ENCODE measurements around the gene PRTN3.

DNA sequence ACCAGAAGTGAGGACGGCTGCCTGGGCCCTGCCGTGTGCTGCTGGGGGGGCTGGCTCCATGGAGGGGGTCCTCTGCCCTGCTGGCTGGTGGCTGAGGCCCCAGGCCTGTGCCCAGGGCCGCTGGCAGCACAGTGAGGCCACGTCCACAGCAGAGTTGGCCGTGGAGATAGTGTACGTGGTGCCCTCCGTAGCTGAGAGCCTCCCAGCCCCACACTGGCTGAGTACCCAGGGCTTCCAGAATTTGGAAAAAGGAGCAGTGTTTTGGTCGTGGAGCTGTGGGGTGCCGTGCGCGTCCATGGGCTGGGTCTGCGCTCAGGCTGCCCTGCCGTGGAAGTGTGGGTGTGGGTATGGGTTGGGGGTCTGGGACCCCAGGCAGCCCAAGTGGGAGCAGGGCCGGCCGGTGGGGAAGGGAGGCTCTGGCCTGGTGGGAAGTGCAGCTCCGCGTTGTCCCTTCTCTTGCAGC is 37.7 kb upstream of the PRTN3 start:
- no peak for TF ChIP-seq EP300 (IDR thresholded peaks at IDR 0.05)
- TF ChIP-seq, protein P1, sequence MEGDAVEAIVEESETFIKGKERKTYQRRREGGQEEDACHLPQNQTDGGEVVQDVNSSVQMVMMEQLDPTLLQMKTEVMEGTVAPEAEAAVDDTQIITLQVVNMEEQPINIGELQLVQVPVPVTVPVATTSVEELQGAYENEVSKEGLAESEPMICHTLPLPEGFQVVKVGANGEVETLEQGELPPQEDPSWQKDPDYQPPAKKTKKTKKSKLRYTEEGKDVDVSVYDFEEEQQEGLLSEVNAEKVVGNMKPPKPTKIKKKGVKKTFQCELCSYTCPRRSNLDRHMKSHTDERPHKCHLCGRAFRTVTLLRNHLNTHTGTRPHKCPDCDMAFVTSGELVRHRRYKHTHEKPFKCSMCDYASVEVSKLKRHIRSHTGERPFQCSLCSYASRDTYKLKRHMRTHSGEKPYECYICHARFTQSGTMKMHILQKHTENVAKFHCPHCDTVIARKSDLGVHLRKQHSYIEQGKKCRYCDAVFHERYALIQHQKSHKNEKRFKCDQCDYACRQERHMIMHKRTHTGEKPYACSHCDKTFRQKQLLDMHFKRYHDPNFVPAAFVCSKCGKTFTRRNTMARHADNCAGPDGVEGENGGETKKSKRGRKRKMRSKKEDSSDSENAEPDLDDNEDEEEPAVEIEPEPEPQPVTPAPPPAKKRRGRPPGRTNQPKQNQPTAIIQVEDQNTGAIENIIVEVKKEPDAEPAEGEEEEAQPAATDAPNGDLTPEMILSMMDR (IDR thresholded peaks at IDR 0.05), result no peak
